CD4-positive, alpha-beta T cell (primary cell): ENCODE data around the gene PRKCI. TPM values are rescaled to one million over a fixed set of nuclear protein-coding genes. Genes with fewer than 3 reads are reported as not detected.

Experiments used
- ATAC-seq: fragments of 200-7000 bp; cut with Tn5 transposase; one replicate; pipeline ENCODE4 v1.10.0; 2022; ENCODE audit warnings: mild to moderate bottlenecking; ENCODE audit not compliant: poor library complexity
- CTCF ChIA-PET: fragments of 350-600 bp; sonication (Branson Sonifier 250); formaldehyde crosslinking; loops from one replicate; lab custom pipeline; 2021; ENCODE audit warnings: antibody characterized with exemption, inconsistent platforms; lab: Charles Lee
- POLR2A ChIA-PET: fragments of 350-600 bp; sonication (Branson Sonifier 250); formaldehyde crosslinking; loops from one replicate; lab custom pipeline; 2021; ENCODE audit warnings: antibody characterized with exemption, inconsistent platforms; lab: Charles Lee
- DNase-seq, 14 experiments: peaks; one replicate each; pipeline ENCODE4 v3.0.0-alpha.2; 2013 to 2020; ENCODE audit warnings: mixed read lengths in 2 of 14
- H3K27ac ChIP-seq, 2 donors: one replicate each; pipeline versions ENCODE4 v1.5.1 to v1.7.0; 2013; ENCODE audit warnings: low read length in 2 of 2, low read depth in 1 of 2, mild to moderate bottlenecking in 1 of 2
- H3K27me3 ChIP-seq, 2 experiments: 1 replicate in 1 of 2; 2 replicates in 1 of 2; pipeline versions ENCODE4 v1.6.1 to v1.7.0; 2013; ENCODE audit warnings: low read length in 2 of 2, control low read depth in 1 of 2, mild to moderate bottlenecking in 1 of 2, moderate library complexity in 1 of 2; ENCODE audit not compliant: insufficient read depth in 2 of 2, control insufficient read depth in 1 of 2
- H3K36me3 ChIP-seq: one replicate; pipeline ENCODE4 v1.6.1; 2013; ENCODE audit warnings: low read length, control low read depth; ENCODE audit not compliant: insufficient read depth
- H3K4me1 ChIP-seq: one replicate; pipeline ENCODE4 v1.6.1; 2013; ENCODE audit warnings: low read length, control low read depth; ENCODE audit not compliant: insufficient read depth
- H3K4me3 ChIP-seq: one replicate; pipeline ENCODE4 v1.5.1; 2013; ENCODE audit warnings: mild to moderate bottlenecking, low read length, moderate library complexity
- H3K9me3 ChIP-seq, 2 experiments: 1 replicate in 1 of 2; 2 replicates in 1 of 2; pipeline versions ENCODE4 v1.6.1 to v1.7.0; 2013; ENCODE audit warnings: low read length in 2 of 2, mild to moderate bottlenecking in 2 of 2, control low read depth in 1 of 2, moderate library complexity in 1 of 2; ENCODE audit not compliant: control insufficient read depth in 1 of 2, insufficient read depth in 1 of 2
- H3K27ac Mint-ChIP-seq: one replicate; pipeline ENCODE4 v1.8.0; 2020; ENCODE audit warnings: mixed read lengths
- H3K27me3 Mint-ChIP-seq: one replicate; pipeline ENCODE4 v1.8.0; 2021; ENCODE audit warnings: mixed read lengths
- H3K36me3 Mint-ChIP-seq: one replicate; pipeline ENCODE4 v1.8.0; 2021; ENCODE audit warnings: low read depth, mixed read lengths
- H3K4me1 Mint-ChIP-seq: one replicate; pipeline ENCODE4 v1.8.0; 2021; ENCODE audit warnings: low read depth, mixed read lengths
- H3K4me3 Mint-ChIP-seq: one replicate; pipeline ENCODE4 v1.8.0; 2020; ENCODE audit warnings: mild to moderate bottlenecking, mixed read lengths
- H3K9me3 Mint-ChIP-seq: one replicate; pipeline ENCODE4 v1.8.0; 2020; ENCODE audit warnings: mixed read lengths
- CTCF ChIP-seq: fragments of 200-600 bp; IDR thresholded peaks from one replicate; pipeline ENCODE4 v1.8.0; 2022; ENCODE audit warnings: antibody characterized with exemption, mild to moderate bottlenecking
- intact Hi-C, 2 experiments: fragments of 100-400 bp; cut with DNase I in 1 of 2; cut with micrococcal nuclease in 1 of 2; formaldehyde crosslinking; loops; one replicate each; pipeline versions ENCODE4 v1.15.1 to v1.9.0; 2023 to 2025; cut with DNase I, micrococcal nuclease
- total RNA-seq, 174 experiments: library from RNA in 2 of 174; stranded (reverse) in 2 of 174; gene quantifications; one replicate each; pipeline ENCODE4 v1.2.3 and lab custom pipeline; 2021 to 2026

The PRKCI gene
- total RNA-seq, 2 experiments from 2014 or later, result 16.4 to 18.0 TPM

GRCh38 chr3:170352936-170353335, 130.7 kb downstream of the PRKCI start:
- Histone ChIP-seq H3K27me3 (no peaks in the 10 kb centered on the region), H3K4me1 (peaks cover 12% of the 10 kb centered on the region), H3K27ac (no peak overlapping the region), H3K9me3 (no peaks in the 10 kb centered on the region), H3K36me3 (no peaks in the 10 kb centered on the region), H3K4me3 (no peak overlapping the region)
- CTCF ChIA-PET, result interaction anchor here (0.9 kb wide), 1 partner anchor 13 kb away, joined by 3 read pairs; no protein-coding TSS in a partner anchor
- ATAC-seq (no peak), DNase-seq (peak in 3 of 14 experiments; percentile 13 to 66 (median 51))
- no peak for TF ChIP-seq CTCF
- H3K4me3 Mint-ChIP-seq, result no peak overlapping the region
- peak overlapping the region; percentile 17 for H3K27ac Mint-ChIP-seq
- H3K9me3 Mint-ChIP-seq, result no peaks in the 10 kb centered on the region
- POLR2A ChIA-PET, result interaction anchor here (0.6 to 0.7 kb wide), 2 partner anchors 315 to 1694 kb away, joined by 3 to 6 read pairs; partner anchors contain the start of gene GPR160
- H3K36me3 Mint-ChIP-seq, result peaks cover 12% of the 10 kb centered on the region
- peaks cover 38% of the 10 kb centered on the region for H3K4me1 Mint-ChIP-seq
- H3K27me3 Mint-ChIP-seq, result no peaks in the 10 kb centered on the region
- intact Hi-C loops, result loop anchor here in 1 of 2 experiments (10.0 kb wide), 1 partner anchor 588 kb away; the partner anchor contains the start of genes ACTRT3 and TERC

- H3K36me3 Mint-ChIP-seq, result peaks cover 18% of the 10 kb centered on the region
- CTCF ChIA-PET, result interaction anchor here (0.9 kb wide), 1 partner anchor 12 kb away, joined by 3 read pairs; no protein-coding TSS in a partner anchor
- H3K27ac Mint-ChIP-seq, result peak overlapping the region; percentile 98
- peaks cover 17% of the 10 kb centered on the region for H3K4me1 ChIP-seq
- H3K27me3 Mint-ChIP-seq, result no peaks in the 10 kb centered on the region
- DNase-seq (no peak), ATAC-seq (no peak)
- H3K27me3 ChIP-seq, result no peaks in the 10 kb centered on the region
- H3K4me1 Mint-ChIP-seq, result peaks cover 41% of the 10 kb centered on the region
- H3K27ac ChIP-seq, result no peak overlapping the region
- no peak for TF ChIP-seq CTCF
- H3K4me3 Mint-ChIP-seq, result peak overlapping the region; percentile 9
- intact Hi-C loops, result loop anchor here in 1 of 2 experiments (10.0 kb wide), 1 partner anchor 589 kb away; the partner anchor contains the start of genes ACTRT3 and TERC
- H3K9me3 Mint-ChIP-seq, result no peaks in the 10 kb centered on the region
- H3K9me3 ChIP-seq, result no peaks in the 10 kb centered on the region
- no peaks in the 10 kb centered on the region for H3K36me3 ChIP-seq
- POLR2A ChIA-PET, result interaction anchor here (0.6 kb wide), 1 partner anchor 316 kb away, joined by 3 read pairs; the partner anchor contains the start of gene GPR160
- no peak overlapping the region for H3K4me3 ChIP-seq
These were observed 131.3 kb downstream of the PRKCI start for GRCh38 chr3:170353485-170353884.

- peak overlapping the region; percentile 83 for H3K4me3 Mint-ChIP-seq
- TF ChIP-seq CTCF, result no peak
These were observed 132.5 kb downstream of the PRKCI start for GRCh38 chr3:170354760-170355159.

More at GRCh38 chr3:170354760-170355159, 132.5 kb downstream of the PRKCI start:
- Histone ChIP-seq H3K27ac (no peak overlapping the region), H3K27me3 (no peaks in the 10 kb centered on the region), H3K4me1 (peaks cover 25% of the 10 kb centered on the region), H3K36me3 (no peaks in the 10 kb centered on the region), H3K9me3 (peaks cover 0 to 5% of the 10 kb centered on the region in 2 experiments), H3K4me3 (no peak overlapping the region)
- no peak for DNase-seq
- ChIA-PET CTCF (no interaction called here), POLR2A (no interaction called here)
- ATAC-seq, result no peak
- Mint-ChIP-seq H3K27me3 (no peaks in the 10 kb centered on the region), H3K9me3 (no peaks in the 10 kb centered on the region), H3K4me1 (peaks cover 51% of the 10 kb centered on the region), H3K36me3 (peaks cover 29% of the 10 kb centered on the region), H3K27ac (peak overlapping the region; percentile 98)
- intact Hi-C loops, result loop anchor here (5.0 to 10.0 kb wide), 7 partner anchors 42 to 590 kb away; partner anchors contain the start of genes ACTRT3 (in 1 of the 2), GPR160 (in 1 of the 2), PHC3 (in 1 of the 2) and PRKCI (in 1 of the 2)

Other genes starting within 250 kb of the PRKCI start
- gene GPR160, start 184.4 kb upstream of the PRKCI start, total RNA-seq, result 1 to 10 TPM; 5.7 TPM
- gene PHC3, start 40.7 kb upstream of the PRKCI start, total RNA-seq, result 100 to 1,000 TPM; 143 to 150 TPM
- 100 to 1,000 TPM; 121 to 130 TPM for gene SKIL, start 135.3 kb downstream of the PRKCI start, total RNA-seq
- gene CLDN11, start 196.4 kb downstream of the PRKCI start, total RNA-seq, result not detected